GM19351 (cell line): ENCODE measurements around the gene MBD5.

Experiments used
- ATAC-seq: cut with Tn5 transposase; IDR thresholded peaks from one replicate; pipeline ENCODE4 v1.9.1; 2021; ENCODE audit warnings: mild to moderate bottlenecking, moderate library complexity; ENCODE audit not compliant: unreplicated experiment

The MBD5 gene

DNA sequence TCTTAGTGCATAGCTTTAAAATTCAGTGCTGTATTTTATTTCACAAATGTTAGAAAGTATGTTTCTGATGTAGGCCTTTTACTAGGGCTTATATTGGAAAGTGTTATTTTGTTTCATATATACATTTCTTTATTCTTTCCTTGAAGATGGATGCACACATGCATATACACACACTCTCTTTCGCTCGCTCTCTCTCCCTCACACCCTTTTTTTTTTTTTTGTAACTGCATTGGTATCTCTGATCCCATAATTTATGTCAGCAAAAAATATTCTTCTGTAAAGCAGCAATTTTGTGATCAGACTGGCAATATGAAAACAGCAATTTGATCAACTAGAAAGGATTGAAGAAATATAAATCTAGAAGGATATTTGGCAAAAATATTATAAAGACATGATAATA, 2.0 kb downstream of the MBD5 start:
- ATAC-seq = no peak

DNA sequence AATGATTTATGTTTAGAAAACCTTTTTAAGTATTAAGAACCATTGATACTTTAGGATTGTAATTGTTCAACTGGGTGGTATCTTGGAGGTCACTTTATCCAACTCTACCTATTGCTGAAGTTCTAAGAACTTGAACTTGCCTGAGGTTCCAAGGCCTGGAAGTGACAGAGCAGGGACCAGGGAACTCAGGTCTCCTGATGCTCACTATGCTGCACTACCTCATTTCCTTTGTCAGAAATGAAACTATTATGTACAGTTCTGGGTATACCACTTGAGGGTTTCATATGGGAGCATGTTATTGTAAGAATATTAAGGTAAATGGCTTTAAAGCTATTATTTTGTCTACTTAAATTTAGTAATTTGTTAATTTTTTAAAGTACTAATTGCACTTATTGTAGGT, 3.0 kb downstream of the MBD5 start:
- ATAC-seq = peak; percentile 29

DNA sequence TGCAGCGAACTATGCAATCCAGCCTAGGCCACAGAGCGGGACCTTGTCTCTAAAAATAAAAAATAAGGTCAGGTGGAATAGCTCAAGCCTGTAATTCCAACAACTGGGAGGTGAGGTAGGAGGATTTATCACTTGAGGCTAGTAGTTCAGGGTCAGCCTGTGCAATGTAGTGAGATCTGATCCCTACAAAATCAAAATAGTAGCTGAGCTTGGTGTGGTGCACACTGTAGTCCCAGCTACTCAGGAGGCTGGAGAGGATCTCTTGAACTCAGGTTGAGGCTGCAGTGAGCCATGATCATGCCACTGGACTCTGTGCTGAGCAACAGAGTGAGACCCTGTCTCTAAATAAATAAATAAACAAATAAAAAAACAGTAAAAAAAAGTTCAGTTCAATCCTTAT, 5.7 kb downstream of the MBD5 start:
- no peak for ATAC-seq

DNA sequence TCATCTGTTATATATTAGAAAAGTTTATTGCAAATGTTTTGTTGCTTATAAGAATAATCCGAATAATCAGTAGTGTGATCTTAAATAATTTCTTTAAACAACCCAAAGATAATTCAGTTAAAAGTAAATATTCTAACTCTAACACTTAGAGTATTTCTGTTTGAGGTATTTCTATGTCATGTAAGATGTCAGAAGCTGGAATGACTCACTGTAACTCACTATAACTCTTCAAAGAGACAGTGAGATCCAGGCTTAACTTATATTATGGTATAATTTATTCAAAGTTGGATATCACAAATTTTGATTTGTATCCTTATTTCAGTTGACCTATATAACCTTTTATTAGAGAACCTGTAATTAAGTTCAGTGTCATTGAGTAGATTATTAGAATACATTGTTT, 6.9 kb downstream of the MBD5 start:
- no peak for ATAC-seq

DNA sequence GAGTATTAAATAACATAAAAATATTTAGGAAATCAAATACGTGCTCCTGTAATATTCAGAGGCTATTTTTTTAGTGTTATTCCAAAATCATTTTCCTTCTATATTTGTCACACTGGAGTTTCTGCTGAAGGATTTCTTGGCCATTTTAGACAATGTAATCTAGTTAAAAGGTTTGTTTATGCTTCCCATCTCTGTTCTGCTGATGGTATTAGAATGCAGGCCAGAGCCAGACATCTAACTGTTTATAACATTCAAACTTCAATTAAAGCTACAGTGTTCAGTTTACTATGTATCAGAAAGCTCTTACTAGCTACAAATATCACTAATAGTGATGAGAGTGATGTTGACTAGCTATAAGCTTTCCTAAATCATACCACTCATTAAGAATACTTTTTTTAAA, 7.9 kb downstream of the MBD5 start:
- ATAC-seq = no peak

DNA sequence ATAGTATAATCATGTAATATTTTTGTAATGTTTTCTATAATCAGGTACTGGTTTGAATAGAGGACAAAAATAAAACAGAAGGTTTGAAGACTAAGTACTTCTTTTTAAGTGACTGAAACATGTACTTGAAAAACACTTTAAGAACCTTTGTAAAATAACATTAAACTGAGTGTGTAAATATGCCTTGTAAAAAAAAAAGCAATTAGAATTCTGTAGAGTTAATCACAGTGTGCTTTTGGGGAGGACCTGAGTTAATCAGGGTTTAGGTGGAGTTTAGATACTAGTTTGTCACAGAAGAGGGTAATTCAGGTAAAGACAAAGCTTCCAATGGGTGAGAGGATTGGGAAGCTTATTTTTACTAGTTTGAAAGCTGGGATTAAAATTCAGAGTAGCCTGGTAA, 10.3 kb downstream of the MBD5 start:
- no peak for ATAC-seq

DNA sequence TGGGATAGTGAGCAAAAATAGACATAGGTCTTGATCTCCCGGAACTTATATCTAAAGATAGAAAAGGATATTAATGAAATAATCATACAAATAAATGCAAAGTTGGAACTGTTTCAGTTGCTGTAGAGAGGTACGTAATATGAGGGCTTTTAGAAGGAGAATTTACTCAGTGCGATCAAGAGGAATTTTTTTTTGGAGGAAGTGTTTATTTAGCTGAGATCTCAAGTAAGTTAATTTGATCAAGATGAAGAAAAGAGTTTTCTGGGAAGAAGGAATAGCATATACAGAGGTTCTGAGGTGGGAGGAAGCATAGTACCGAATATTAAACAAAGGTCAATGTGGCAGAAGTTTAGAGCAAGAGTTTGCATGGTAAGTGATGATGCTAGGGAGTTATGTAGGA, 11.3 kb downstream of the MBD5 start:
- no peak for ATAC-seq

DNA sequence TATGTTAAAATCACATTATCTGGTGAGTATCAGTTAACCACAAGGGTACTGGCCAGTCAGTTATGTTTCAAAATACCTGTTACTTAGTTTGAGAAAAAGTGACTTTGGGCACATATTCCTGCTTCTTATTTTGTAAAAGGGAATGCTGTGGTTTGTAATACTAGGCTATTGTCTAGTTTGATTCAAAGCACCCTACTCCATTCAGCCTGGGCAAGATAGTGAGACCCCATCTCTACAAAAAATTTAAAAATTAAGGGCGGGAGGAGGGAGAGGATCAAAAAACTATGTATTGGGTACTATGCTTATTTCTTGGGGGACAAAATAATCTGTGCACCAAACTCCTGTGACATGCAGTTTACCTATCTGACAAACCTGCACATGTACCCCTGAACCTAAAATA, 18.9 kb downstream of the MBD5 start:
- ATAC-seq = no peak

DNA sequence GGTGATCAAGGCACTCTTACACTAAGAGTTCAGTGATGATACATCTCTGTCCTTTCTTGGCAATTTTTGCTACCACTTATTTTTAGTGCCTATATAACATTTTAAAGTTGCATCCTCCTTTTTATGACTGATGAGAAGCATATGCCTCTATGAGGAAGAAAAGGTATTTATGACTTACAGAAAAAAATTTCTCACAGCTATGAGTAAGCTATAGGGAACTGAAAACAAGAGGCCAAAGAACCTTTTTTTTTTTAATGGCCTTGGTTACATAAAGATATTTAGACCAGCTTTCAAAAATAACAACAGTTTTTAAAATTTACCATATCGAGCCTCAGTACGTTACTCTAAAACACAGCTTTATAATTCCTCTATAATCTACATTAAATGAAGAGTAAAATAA, 21.3 kb downstream of the MBD5 start:
- peak; percentile 92 for ATAC-seq

DNA sequence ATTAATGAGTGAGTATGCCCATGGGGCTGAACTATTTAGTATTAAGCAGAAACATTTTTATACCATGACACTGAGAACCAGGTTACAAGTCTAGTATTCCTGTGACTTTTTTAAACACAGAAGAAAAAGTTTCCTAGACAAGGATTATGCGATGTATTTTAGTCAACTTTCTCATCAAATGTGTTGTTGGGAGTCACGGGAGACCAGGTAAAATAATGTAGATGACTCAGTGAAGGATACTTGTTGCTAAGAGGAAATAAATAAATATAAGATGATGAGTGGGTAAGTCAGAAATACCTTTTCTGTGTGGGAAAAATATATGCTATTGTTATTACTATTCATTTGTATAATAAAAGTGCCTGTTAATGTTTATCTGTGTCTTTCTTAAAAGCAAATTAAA, 23.4 kb downstream of the MBD5 start:
- ATAC-seq = no peak

DNA sequence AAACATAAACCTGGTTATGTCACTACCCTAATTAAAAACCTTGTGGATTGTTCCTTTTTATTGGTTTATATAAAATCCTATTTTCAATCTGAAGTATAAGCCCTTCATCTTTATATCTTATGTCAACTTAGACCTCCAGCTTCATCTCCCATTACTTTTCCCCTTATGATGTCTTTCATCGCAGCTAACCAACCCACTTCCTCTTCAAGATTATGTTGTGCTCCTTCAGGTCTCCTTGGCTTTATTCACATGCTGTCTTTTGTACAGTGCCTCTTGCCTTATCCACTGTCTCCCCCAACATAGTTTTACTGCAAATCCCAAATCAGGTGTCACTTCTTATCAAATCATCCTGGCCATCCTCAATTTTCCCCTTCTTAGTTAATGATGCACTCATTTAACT, 25.9 kb downstream of the MBD5 start:
- ATAC-seq = no peak

DNA sequence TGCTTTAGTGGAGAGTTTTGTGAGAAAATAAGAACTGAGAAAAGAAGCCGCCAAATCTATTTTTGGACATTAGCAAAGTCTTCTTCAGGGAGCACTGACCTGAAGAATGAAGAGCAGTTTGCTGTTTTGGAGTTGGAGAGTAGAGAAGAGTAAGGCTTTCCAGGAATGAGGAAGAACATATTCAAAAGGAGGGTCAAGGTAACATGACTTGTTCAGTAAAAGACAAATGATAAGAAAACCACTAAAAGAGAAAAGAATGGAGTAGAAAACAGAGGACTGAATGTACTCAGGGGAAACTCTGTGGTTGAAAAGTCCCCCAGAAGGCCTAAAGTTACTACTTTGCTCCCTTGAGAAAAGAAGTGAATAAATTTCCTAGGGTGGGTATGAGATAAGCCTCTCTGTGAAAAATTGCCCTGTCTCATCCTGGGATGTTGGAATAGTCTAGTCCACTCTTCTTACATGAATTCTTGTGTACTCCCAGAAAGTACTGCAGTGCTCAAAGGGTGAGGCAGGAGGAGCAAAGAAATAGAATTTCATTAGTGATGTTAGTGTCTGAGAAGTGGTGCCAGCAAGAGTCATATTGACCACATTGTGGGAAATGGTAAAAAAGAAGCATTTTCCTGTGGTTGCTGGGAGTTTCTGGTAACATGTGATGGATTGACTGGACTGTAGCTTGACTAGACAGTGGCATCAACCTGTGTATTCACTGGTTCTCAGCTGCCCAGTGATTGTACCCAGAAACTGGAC, 27.8 kb downstream of the MBD5 start:
- ATAC-seq = peak; percentile 55

DNA sequence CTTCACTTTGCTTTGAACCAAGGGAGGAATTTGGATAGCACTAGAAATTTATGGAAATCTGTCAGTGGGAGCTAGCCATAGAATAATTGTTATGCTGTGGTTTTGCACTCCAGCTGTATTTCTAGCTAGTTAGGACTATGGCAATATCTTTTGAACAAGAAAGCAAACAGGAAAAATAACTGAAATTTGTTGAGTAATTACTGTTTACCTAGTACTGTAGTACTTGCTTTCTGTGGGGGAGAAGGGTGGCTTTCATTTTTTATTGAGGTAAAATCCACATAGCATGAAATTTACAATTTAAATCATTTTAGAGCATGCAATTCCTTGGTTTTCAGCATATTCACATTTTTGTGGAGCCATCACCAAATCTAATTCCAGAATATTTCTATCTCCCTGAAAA, 28.4 kb downstream of the MBD5 start:
- no peak for ATAC-seq

DNA sequence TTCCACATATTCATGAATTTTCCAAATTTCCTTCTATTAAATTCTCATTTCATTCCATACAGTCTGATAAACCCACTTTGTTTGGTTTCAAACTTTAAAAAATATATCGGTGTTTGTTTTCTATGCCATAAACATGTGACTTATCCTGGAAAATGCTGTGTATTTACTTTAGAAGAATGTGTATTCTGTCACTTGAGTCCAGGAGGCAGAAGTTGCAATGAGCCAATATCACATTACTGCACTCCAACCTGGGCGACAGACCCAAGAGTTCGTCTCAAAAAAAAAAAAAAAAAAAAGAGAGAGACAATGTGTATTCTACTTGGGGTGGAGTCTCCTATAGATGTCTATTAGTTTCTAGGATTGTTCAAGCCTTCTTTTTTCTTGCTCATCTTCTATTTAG, 31.8 kb downstream of the MBD5 start:
- no peak for ATAC-seq

DNA sequence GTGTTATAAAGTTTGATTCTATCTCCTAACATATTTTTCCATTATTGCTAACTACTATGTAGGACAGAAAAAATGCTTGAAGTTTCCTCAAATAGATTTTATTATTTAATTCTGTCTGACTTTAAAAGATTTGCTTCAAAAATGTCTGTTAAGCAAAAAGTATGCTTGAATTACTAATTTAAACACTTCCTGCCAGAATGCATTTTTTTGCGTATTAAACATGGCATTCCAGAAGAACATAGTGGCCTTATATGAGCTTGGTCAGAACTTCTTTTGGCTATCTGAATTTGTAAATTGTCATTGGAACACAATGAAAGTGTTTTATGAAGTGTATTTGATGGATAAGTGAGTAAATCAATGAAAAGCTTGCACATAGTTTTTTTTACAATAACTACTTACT, 37.8 kb downstream of the MBD5 start:
- no peak for ATAC-seq

DNA sequence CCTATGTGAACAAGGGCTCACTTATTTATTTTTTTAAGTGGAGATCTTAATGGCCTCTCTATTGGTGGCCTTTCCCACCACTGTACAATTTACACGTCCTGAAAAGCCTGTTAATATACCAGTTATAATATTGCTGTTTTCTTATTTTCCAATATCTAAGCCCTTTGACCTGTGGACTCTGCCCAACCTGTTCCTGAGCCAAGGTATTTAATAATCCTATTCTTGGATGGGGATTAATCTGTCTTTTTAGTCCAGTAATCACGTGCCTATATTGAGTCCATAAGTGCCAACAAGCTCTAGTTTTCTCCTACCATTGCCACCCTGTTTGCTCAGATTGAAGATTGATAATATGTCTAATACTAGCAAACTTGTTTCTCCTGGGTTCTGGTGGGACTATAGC, 42.7 kb downstream of the MBD5 start:
- no peak for ATAC-seq

DNA sequence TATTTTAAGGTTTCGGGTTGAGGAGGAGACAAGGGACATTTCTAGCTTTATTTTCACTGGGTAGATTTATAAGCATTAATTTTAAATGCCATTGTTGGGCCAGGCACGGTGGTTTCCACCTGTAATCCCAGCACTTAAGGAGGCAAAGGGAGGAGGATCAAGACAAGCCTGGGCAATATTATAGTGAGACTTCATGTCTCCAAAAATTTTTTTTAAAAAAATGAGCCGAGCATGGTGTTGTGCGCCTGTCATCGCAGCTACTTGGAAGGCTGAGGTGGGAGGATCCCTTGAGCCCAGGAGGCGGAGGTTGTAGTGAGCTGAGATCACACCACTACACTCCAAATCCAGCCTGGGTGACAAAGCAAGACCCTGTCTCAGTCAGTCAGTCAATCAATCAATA, 45.0 kb downstream of the MBD5 start:
- ATAC-seq = no peak

DNA sequence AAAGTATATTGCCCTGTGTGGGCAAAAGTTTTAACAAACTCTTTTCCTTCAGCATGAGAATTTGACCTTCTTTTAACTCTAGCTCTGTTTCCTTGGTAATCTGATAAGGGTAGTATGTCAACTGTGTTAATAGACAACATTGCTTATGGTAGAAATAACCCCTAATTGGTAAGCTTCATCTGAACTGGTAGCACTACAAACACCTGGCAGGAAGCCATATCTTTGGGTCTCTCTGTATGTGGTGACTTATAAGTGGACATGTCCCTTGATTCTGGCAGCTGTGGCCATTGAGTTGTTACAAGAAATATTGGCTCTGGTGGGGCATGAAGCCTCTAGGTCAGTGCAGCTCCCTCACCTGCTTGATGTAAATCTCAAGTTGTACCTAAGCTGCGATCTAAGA, 46.9 kb downstream of the MBD5 start:
- ATAC-seq = no peak

DNA sequence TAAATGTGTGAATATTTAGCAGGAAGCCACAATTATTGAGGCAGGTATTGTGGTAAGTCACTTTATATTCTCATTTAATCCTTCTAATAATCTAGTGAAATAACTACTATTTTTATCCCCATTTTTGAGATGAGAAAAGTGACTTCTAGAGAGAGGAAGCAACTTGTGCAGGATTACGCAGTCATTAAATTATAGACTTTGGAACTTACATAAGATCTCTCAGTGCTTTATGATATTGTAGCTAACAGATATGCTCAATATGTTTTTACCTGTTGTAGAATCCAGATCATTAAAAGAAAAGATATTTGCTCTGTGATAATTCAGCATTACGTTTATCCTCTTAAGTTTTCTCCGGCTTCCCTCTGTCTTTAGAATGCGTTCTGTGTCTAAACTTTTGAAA, 50.5 kb downstream of the MBD5 start:
- no peak for ATAC-seq

DNA sequence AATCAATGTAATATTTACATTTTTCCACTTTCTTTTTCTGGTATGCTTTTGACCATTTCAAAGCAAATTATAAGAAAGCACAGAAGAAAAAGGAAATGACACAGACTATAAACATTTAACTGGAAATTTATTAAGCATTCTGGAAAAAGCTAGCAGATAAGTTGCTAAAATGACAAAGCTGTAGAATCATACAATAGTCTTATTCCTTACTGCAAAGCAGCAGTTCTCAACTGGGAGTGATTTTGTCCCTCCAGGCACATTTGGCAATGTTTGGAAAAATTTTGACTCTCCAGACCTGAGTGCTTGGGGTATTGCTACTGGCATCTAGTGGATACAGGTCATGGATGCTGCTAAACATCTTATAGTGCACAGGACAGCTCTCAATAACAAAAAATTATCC, 75.1 kb downstream of the MBD5 start:
- ATAC-seq = no peak

DNA sequence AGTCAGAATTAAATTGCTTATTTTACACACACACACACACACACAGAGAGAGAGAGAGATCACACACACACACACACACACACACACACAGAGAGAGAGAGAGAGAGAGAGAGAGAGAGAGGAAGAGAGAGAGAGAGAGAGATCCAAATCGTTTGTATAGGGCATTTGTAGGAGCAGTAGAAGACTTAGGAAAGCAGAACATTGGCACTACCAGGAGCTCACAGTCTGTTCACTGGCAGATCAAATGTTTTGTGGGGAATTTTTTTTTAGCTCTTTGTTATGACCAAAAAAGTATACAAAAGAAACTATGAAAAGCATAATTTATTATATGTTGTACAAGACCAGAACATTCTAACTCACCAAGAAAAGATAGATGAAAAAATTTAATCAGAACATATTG, 81.8 kb downstream of the MBD5 start:
- ATAC-seq = no peak

DNA sequence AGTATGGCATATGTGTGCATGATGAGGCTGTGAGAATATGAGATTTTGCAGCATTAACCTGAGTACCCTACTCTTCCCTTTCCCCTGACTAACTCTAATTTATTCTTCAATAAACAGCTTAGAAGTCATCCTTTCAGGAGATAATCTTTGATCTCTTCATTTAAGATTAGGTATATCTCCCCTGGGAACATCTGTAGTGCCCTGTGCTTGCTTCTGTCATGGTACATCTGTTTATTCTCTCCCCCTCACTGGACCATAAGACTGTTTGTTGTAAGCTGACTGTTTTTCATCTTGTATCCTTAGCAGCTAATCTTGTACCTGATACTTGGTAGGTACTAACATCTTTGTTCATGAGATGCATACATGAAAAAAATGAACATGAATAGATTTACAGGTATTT, 83.1 kb downstream of the MBD5 start:
- ATAC-seq = no peak

DNA sequence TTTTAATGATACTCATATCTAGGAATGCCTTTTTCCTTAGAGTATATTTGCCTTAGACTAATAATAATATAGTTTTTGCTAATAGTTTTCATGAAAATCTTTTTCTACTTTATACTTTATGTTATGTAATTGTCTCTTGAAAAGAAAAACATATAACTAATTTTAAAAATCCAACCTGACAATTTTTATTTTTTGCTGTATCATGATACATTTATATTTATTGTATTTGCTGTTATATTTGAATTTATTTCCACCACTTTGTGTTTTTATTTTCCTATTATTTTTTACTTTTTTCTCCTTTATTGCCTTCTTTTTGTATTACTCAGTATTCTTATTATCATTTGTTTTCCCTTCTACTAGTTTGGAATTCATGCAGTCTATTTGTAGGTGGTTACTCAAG, 85.4 kb downstream of the MBD5 start:
- no peak for ATAC-seq

DNA sequence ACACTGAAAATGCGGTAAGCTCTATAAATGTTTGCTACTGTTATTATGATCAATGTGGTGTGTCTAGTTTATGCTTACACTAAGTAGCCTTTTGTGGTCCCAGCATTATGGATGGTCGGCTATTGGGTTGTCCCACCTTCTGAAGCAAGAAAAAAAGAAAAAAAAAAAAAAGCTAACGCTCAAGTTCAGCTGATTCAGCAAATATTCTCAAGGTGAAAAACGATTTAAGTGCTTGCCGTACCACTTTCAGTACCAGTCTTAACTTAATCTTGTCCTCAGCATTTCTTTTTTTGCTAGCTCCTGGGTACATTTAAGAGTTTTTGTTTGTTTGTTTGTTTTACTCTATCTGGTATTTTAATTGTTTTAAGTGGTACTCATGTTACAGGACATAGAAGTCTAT, 87.5 kb downstream of the MBD5 start:
- ATAC-seq = no peak
